Activated B cell treated with CpG ODN at 0.5 μM for 24 hours (primary cell): Measurements from ENCODE around the gene LCN2. TPM values are rescaled to one million over a fixed set of nuclear protein-coding genes. Genes with fewer than 3 reads are reported as not detected.

Experiments
- ATAC-seq: fragments of 200-7000 bp; cut with Tn5 transposase; one replicate; pipeline ENCODE4 v1.10.0; 2021; ENCODE audit warnings: low read depth, mild to moderate bottlenecking, moderate library complexity
- CTCF ChIA-PET: fragments of 350-600 bp; sonication (Branson Sonifier 250); formaldehyde crosslinking; loops from one replicate; lab custom pipeline; 2021; ENCODE audit warnings: antibody characterized with exemption; lab: Charles Lee
- POLR2A ChIA-PET: fragments of 350-600 bp; sonication (Branson Sonifier 250); formaldehyde crosslinking; loops from one replicate; lab custom pipeline; 2021; ENCODE audit warnings: antibody characterized with exemption; lab: Charles Lee
- DNase-seq: peaks from one replicate; pipeline ENCODE4 v3.0.0; 2022
- H3K27ac Mint-ChIP-seq: one replicate; pipeline ENCODE4 v1.8.0; 2020; ENCODE audit warnings: mixed read lengths
- H3K27me3 Mint-ChIP-seq: one replicate; pipeline ENCODE4 v1.8.0; 2021; ENCODE audit warnings: mixed read lengths
- H3K36me3 Mint-ChIP-seq: one replicate; pipeline ENCODE4 v1.8.0; 2021; ENCODE audit warnings: low read depth, mixed read lengths
- H3K4me1 Mint-ChIP-seq: one replicate; pipeline ENCODE4 v1.8.0; 2021; ENCODE audit warnings: mixed read lengths
- H3K4me3 Mint-ChIP-seq: one replicate; pipeline ENCODE4 v1.8.0; 2020; ENCODE audit warnings: mild to moderate bottlenecking, mixed read lengths
- H3K9me3 Mint-ChIP-seq: one replicate; pipeline ENCODE4 v1.8.0; 2020; ENCODE audit warnings: mixed read lengths
- CTCF ChIP-seq: fragments of 200-600 bp; IDR thresholded peaks from one replicate; pipeline ENCODE4 v1.8.0; 2022; ENCODE audit warnings: antibody characterized with exemption, mild to moderate bottlenecking
- intact Hi-C: fragments of 100-400 bp; cut with micrococcal nuclease; formaldehyde crosslinking; loops from one replicate; pipeline ENCODE4 v1.15.1; 2024
- total RNA-seq: library from RNA; stranded (reverse); gene quantifications from 2 replicates; pipeline ENCODE4 v1.2.3, GENCODE V29; 2022

Gene LCN2
- total RNA-seq, 1 donor from 2014 or later = not detected

GRCh38 chr9:128169925-128170324 lies 20.7 kb downstream of the LCN2 start:
- ChIA-PET POLR2A (no interaction called here), CTCF (no interaction called here)
- Mint-ChIP-seq H3K27me3 (no peaks in the 10 kb centered on the region), H3K4me1 (no peaks in the 10 kb centered on the region), H3K9me3 (no peaks in the 10 kb centered on the region), H3K4me3 (no peak overlapping the region), H3K27ac (no peak overlapping the region), H3K36me3 (peaks cover 57% of the 10 kb centered on the region)
- ATAC-seq (no peak), DNase-seq (no peak)
- no peak for TF ChIP-seq CTCF
- intact Hi-C loops = no loop called here

- Mint-ChIP-seq H3K27ac (no peak overlapping the region), H3K4me3 (no peak overlapping the region), H3K9me3 (no peaks in the 10 kb centered on the region), H3K36me3 (peaks cover 62% of the 10 kb centered on the region), H3K27me3 (no peaks in the 10 kb centered on the region), H3K4me1 (no peaks in the 10 kb centered on the region)
- ATAC-seq (no peak), DNase-seq (no peak)
- CTCF ChIA-PET = no interaction called here
- POLR2A ChIA-PET = interaction anchor here (0.6 kb wide), 1 partner anchor 64 kb away, joined by 5 read pairs; no protein-coding TSS in a partner anchor
- no peak for TF ChIP-seq CTCF
- intact Hi-C loops = no loop called here
Measured at GRCh38 chr9:128174062-128174461, 24.8 kb downstream of the LCN2 start.

DNA sequence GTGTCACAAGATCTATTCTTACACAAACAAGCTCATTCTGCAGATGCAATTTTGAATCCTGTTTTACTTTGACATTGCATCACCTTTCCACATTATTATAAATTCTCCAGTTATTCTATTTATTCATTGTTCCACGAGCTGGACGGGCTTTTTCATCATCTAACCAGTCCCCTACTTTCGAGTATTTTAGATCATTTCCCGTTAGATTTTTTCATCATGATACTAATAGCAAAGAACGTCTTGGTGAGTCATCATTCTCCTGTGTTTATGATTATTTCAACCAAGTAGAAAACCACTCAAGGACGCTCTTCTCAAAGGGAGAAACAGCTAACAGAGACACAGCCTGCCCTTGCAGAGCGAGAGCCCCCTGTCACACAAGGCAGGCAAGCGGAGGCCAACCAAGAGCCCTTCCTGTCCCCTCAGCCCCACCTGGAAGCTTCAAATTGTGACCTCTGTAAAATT lies 25.9 kb downstream of the LCN2 start:
- no peak overlapping the region for H3K4me3 Mint-ChIP-seq
- TF ChIP-seq CTCF = no peak
- intact Hi-C loops = no loop called here
- H3K4me1 Mint-ChIP-seq = no peaks in the 10 kb centered on the region
- no peaks in the 10 kb centered on the region for H3K9me3 Mint-ChIP-seq
- CTCF ChIA-PET = no interaction called here
- POLR2A ChIA-PET = interaction anchor here (0.6 kb wide), 1 partner anchor 117 kb away, joined by 4 read pairs; no protein-coding TSS in a partner anchor
- no peak for ATAC-seq
- peaks cover 62% of the 10 kb centered on the region for H3K36me3 Mint-ChIP-seq
- H3K27me3 Mint-ChIP-seq = no peaks in the 10 kb centered on the region
- DNase-seq = no peak
- no peak overlapping the region for H3K27ac Mint-ChIP-seq

- DNase-seq = no peak
- TF ChIP-seq CTCF = no peak
- POLR2A ChIA-PET = no interaction called here
- CTCF ChIA-PET = no interaction called here
- Mint-ChIP-seq H3K36me3 (peaks cover 65% of the 10 kb centered on the region), H3K27ac (no peak overlapping the region), H3K4me3 (no peak overlapping the region), H3K9me3 (no peaks in the 10 kb centered on the region), H3K27me3 (no peaks in the 10 kb centered on the region), H3K4me1 (no peaks in the 10 kb centered on the region)
- no peak for ATAC-seq
- intact Hi-C loops = no loop called here
Measured at GRCh38 chr9:128175726-128176125, 26.5 kb downstream of the LCN2 start.

GRCh38 chr9:128178806-128179431 lies 29.7 kb downstream of the LCN2 start:
- POLR2A ChIA-PET = no interaction called here
- H3K9me3 Mint-ChIP-seq = no peaks in the 10 kb centered on the region
- no peaks in the 10 kb centered on the region for H3K27me3 Mint-ChIP-seq
- ATAC-seq (no peak), DNase-seq (no peak)
- no peak overlapping the region for H3K27ac Mint-ChIP-seq
- intact Hi-C loops = no loop called here
- no peak for TF ChIP-seq CTCF
- CTCF ChIA-PET = no interaction called here
- H3K4me3 Mint-ChIP-seq = no peak overlapping the region
- H3K36me3 Mint-ChIP-seq = peaks cover 73% of the 10 kb centered on the region
- H3K4me1 Mint-ChIP-seq = no peaks in the 10 kb centered on the region
